ENCODE data around the gene KIF17. TPM values are rescaled to one million over a fixed set of nuclear protein-coding genes. Genes with fewer than 3 reads are reported as not detected.
A peak's percentile ranks its signal among the peaks of the same experiment; 100 is the strongest.

KIF17 gene
- total RNA-seq, 1 donor from 2014 or later = 2.2 TPM

- Histone ChIP-seq H3K27ac (ENCODE audit: low read depth, low read length) (no peak overlapping the region), H3K9ac (ENCODE audit: low read length) (no peak overlapping the region), H4K20me1 (ENCODE audit: insufficient read depth, low read length) (peaks cover 4% of the 10 kb centered on the region), H3K79me2 (ENCODE audit: insufficient read depth, low read length) (no peaks in the 10 kb centered on the region), H3K4me2 (ENCODE audit: low read length) (no peak overlapping the region), H3K36me3 (ENCODE audit: insufficient read depth, low read length) (peaks cover 5% of the 10 kb centered on the region), H2AFZ (ENCODE audit: low read depth, low read length) (no peak overlapping the region), H3K4me1 (ENCODE audit: insufficient read depth, low read length) (no peaks in the 10 kb centered on the region), H3K27me3 (ENCODE audit: insufficient read depth, low read length) (no peaks in the 10 kb centered on the region), H3K4me3 (ENCODE audit: insufficient read depth, low read depth, low read length) (no peak overlapping the region), H3K9me3 (ENCODE audit: insufficient read depth, low read depth, low read length) (no peaks in the 10 kb centered on the region)
- no peaks in the 10 kb centered on the region for H3K9me3 Mint-ChIP-seq (ENCODE audit: unreplicated experiment)
- H3K27me3 Mint-ChIP-seq (ENCODE audit: low read depth, unreplicated experiment) = no peaks in the 10 kb centered on the region
- peaks cover 19% of the 10 kb centered on the region for H3K36me3 Mint-ChIP-seq (ENCODE audit: low read depth, unreplicated experiment)
- no peak for TF ChIP-seq EZH2 (IDR thresholded peaks at IDR 0.05; ENCODE audit: insufficient read depth, low read length)
- no peak for TF ChIP-seq CTCF (IDR thresholded peaks at IDR 0.05; ENCODE audit: insufficient read depth, low read depth, low read length)
- H3K27ac Mint-ChIP-seq (ENCODE audit: unreplicated experiment) = no peak overlapping the region
- DNase-seq (ENCODE audit: low read depth) (no peak), FAIRE-seq (no peak)
- H3K4me3 Mint-ChIP-seq (ENCODE audit: unreplicated experiment) = no peak overlapping the region
- H3K4me1 Mint-ChIP-seq (ENCODE audit: low read depth, unreplicated experiment) = no peaks in the 10 kb centered on the region
These were observed 74.7 kb downstream of the KIF17 start for GRCh38 chr1:20643080-20643479.

- peaks cover 26% of the 10 kb centered on the region for H3K36me3 Mint-ChIP-seq (ENCODE audit: low read depth, unreplicated experiment)
- Histone ChIP-seq H3K9me3 (ENCODE audit: insufficient read depth, low read depth, low read length) (no peaks in the 10 kb centered on the region), H3K4me1 (ENCODE audit: insufficient read depth, low read length) (no peaks in the 10 kb centered on the region), H3K36me3 (ENCODE audit: insufficient read depth, low read length) (peaks cover 9% of the 10 kb centered on the region), H4K20me1 (ENCODE audit: insufficient read depth, low read length) (peaks cover 7% of the 10 kb centered on the region), H2AFZ (ENCODE audit: low read depth, low read length) (no peak overlapping the region), H3K27ac (ENCODE audit: low read depth, low read length) (no peak overlapping the region), H3K4me3 (ENCODE audit: insufficient read depth, low read depth, low read length) (no peak overlapping the region), H3K4me2 (ENCODE audit: low read length) (no peak overlapping the region), H3K27me3 (ENCODE audit: insufficient read depth, low read length) (no peaks in the 10 kb centered on the region), H3K9ac (ENCODE audit: low read length) (no peak overlapping the region), H3K79me2 (ENCODE audit: insufficient read depth, low read length) (no peaks in the 10 kb centered on the region)
- H3K27ac Mint-ChIP-seq (ENCODE audit: unreplicated experiment) = no peak overlapping the region
- no peaks in the 10 kb centered on the region for H3K9me3 Mint-ChIP-seq (ENCODE audit: unreplicated experiment)
- DNase-seq (ENCODE audit: low read depth) = no peak
- no peak overlapping the region for H3K4me3 Mint-ChIP-seq (ENCODE audit: unreplicated experiment)
- TF ChIP-seq CTCF (IDR thresholded peaks at IDR 0.05; ENCODE audit: insufficient read depth, low read depth, low read length) (no peak), EZH2 (IDR thresholded peaks at IDR 0.05; ENCODE audit: insufficient read depth, low read length) (no peak)
- H3K4me1 Mint-ChIP-seq (ENCODE audit: low read depth, unreplicated experiment) = no peaks in the 10 kb centered on the region
- no peak for FAIRE-seq
- H3K27me3 Mint-ChIP-seq (ENCODE audit: low read depth, unreplicated experiment) = no peaks in the 10 kb centered on the region
These were observed 75.8 kb downstream of the KIF17 start for GRCh38 chr1:20641975-20642374.

GRCh38 chr1:20640183-20640597 lies 77.6 kb downstream of the KIF17 start:
- no peak overlapping the region for H3K27ac Mint-ChIP-seq (ENCODE audit: unreplicated experiment)
- peaks cover 27% of the 10 kb centered on the region for H3K36me3 Mint-ChIP-seq (ENCODE audit: low read depth, unreplicated experiment)
- peaks cover 13% of the 10 kb centered on the region for H4K20me1 ChIP-seq (ENCODE audit: insufficient read depth, low read length)

More at GRCh38 chr1:20640183-20640597, 77.6 kb downstream of the KIF17 start:
- no peak for FAIRE-seq
- H3K27me3 Mint-ChIP-seq (ENCODE audit: low read depth, unreplicated experiment) = no peaks in the 10 kb centered on the region
- H2AFZ ChIP-seq (ENCODE audit: low read depth, low read length) = no peak overlapping the region
- no peak overlapping the region for H3K4me2 ChIP-seq (ENCODE audit: low read length)
- H3K79me2 ChIP-seq (ENCODE audit: insufficient read depth, low read length) = peaks cover 3% of the 10 kb centered on the region
- DNase-seq (ENCODE audit: low read depth) = no peak
- no peaks in the 10 kb centered on the region for H3K4me1 ChIP-seq (ENCODE audit: insufficient read depth, low read length)
- H3K27ac ChIP-seq (ENCODE audit: low read depth, low read length) = no peak overlapping the region
- H3K4me3 ChIP-seq (ENCODE audit: insufficient read depth, low read depth, low read length) = no peak overlapping the region
- no peak overlapping the region for H3K9ac ChIP-seq (ENCODE audit: low read length)
- no peaks in the 10 kb centered on the region for H3K9me3 Mint-ChIP-seq (ENCODE audit: unreplicated experiment)
- H3K4me1 Mint-ChIP-seq (ENCODE audit: low read depth, unreplicated experiment) = no peaks in the 10 kb centered on the region
- no peak overlapping the region for H3K4me3 Mint-ChIP-seq (ENCODE audit: unreplicated experiment)
- no peaks in the 10 kb centered on the region for H3K9me3 ChIP-seq (ENCODE audit: insufficient read depth, low read depth, low read length)
- TF ChIP-seq CTCF (IDR thresholded peaks at IDR 0.05; ENCODE audit: insufficient read depth, low read depth, low read length) = peak; percentile 78
- no peak for TF ChIP-seq EZH2 (IDR thresholded peaks at IDR 0.05; ENCODE audit: insufficient read depth, low read length)
- H3K27me3 ChIP-seq (ENCODE audit: insufficient read depth, low read length) = no peaks in the 10 kb centered on the region
- H3K36me3 ChIP-seq (ENCODE audit: insufficient read depth, low read length) = peaks cover 9% of the 10 kb centered on the region
